ENCODE data around the gene FLYWCH2.
A peak's percentile ranks its signal among the peaks of the same experiment; 100 is the strongest.

The FLYWCH2 gene

GRCh38 chr16:2904100-2904921, 21.3 kb downstream of the FLYWCH2 start (continued):
- peak; percentile 43; the same call in 1 of the 2 replicates for TF ChIP-seq ZNF398 (tag by site-specific recombination; IDR thresholded peaks at IDR 0.05)
- 0 out of 2 replicates have a peak, but pooled peaks have one; percentile 9 for TF ChIP-seq PRDM4 (tag by site-specific recombination; IDR thresholded peaks at IDR 0.05)
- no peak for TF ChIP-seq SALL2 (tag by site-specific recombination; IDR thresholded peaks at IDR 0.05; ENCODE audit: borderline replicate concordance)
- no peak for TF ChIP-seq SP7 (tag by site-specific recombination; IDR thresholded peaks at IDR 0.05)
- TF ChIP-seq ZNF280C (tag by site-specific recombination; IDR thresholded peaks at IDR 0.05): no peak
- no peak for TF ChIP-seq PRDM1 (tag by site-specific recombination; IDR thresholded peaks at IDR 0.05)
- no peak for TF ChIP-seq ZNF155 (tag by site-specific recombination; IDR thresholded peaks at IDR 0.05)
- TF ChIP-seq REPIN1 (tag by site-specific recombination; IDR thresholded peaks at IDR 0.05; ENCODE audit: low read depth): no peak
- TF ChIP-seq OVOL3 (tag by site-specific recombination; IDR thresholded peaks at IDR 0.05): 0 out of 2 replicates have a peak, but pooled peaks have one; percentile 3
- TF ChIP-seq PRDM6 (tag by site-specific recombination; IDR thresholded peaks at IDR 0.05): no peak
- peak; percentile 22; the same call in 1 of the 2 replicates for TF ChIP-seq ZSCAN18 (tag by site-specific recombination; IDR thresholded peaks at IDR 0.05)
- 0 out of 2 replicates have a peak, but pooled peaks have one; percentile 4 for TF ChIP-seq ZNF785 (tag by site-specific recombination; IDR thresholded peaks at IDR 0.05)
- no peak for TF ChIP-seq ZSCAN23 (tag by site-specific recombination; IDR thresholded peaks at IDR 0.05)
- TF ChIP-seq REST (tag by site-specific recombination; IDR thresholded peaks at IDR 0.05): peak; percentile 67
- no peak for TF ChIP-seq ZNF549 (tag by site-specific recombination; IDR thresholded peaks at IDR 0.05)
- no peak; the same call in 1 of the 2 replicates for TF ChIP-seq MYNN (tag by site-specific recombination; IDR thresholded peaks at IDR 0.05; ENCODE audit: borderline replicate concordance)
- no peak for TF ChIP-seq ZNF670 (tag by site-specific recombination; IDR thresholded peaks at IDR 0.05; ENCODE audit: low read depth)
- TF ChIP-seq ZNF266 (tag by site-specific recombination; IDR thresholded peaks at IDR 0.05; ENCODE audit: low read depth): no peak
- no peak for TF ChIP-seq ZNF146 (tag by site-specific recombination; IDR thresholded peaks at IDR 0.05)
- TF ChIP-seq ZNF585B (tag by site-specific recombination; IDR thresholded peaks at IDR 0.05): no peak
- TF ChIP-seq ZNF335 (tag by site-specific recombination; conservative IDR thresholded peaks at IDR 0.05): peak; percentile 98
- no peak for TF ChIP-seq KLF7 (tag by site-specific recombination; IDR thresholded peaks at IDR 0.05; ENCODE audit: borderline replicate concordance)
- peak; percentile 48; the same call in 1 of the 2 replicates for TF ChIP-seq ZBTB20 (tag by site-specific recombination; IDR thresholded peaks at IDR 0.05)
- no peak for TF ChIP-seq ZFP41 (tag by site-specific recombination; IDR thresholded peaks at IDR 0.05; ENCODE audit: borderline replicate concordance)
- peak; percentile 80 for TF ChIP-seq ZNF600 (tag by site-specific recombination; IDR thresholded peaks at IDR 0.05)
- peak; percentile 72 for TF ChIP-seq ZFHX2 (tag by site-specific recombination; conservative IDR thresholded peaks at IDR 0.05)

Data from HEK293 (cell line).